Neural cell (in vitro differentiated cells): ENCODE results near the gene CRTC1. TPM values are rescaled to one million over a fixed set of nuclear protein-coding genes. Genes with fewer than 3 reads are reported as not detected.

Source experiments
- H2AFZ ChIP-seq: fragments of 200-600, 300-800 bp; sonication (generic), shearing (Covaris generic); 2 replicates; pipeline ENCODE4 v1.6.0; 2014; ENCODE audit warnings: low read depth, mild to moderate bottlenecking, antibody characterized with exemption, low read length, moderate library complexity
- H3F3A ChIP-seq: fragments of 200-600 bp; shearing (Covaris generic); 2 replicates; pipeline ENCODE4 v1.6.1; 2016; ENCODE audit warnings: mild to moderate bottlenecking, moderate library complexity, mixed read lengths, antibody characterized with exemption, low read length; ENCODE audit not compliant: insufficient read depth, poor library complexity, severe bottlenecking
- H3K27ac ChIP-seq: fragments of 200-600, 300-800 bp; sonication (generic), shearing (Covaris generic); 2 replicates; pipeline ENCODE4 v1.5.1; 2014; ENCODE audit warnings: mild to moderate bottlenecking, low read length, moderate library complexity
- H3K27me3 ChIP-seq: fragments of 300-800, 200-600 bp; sonication (generic), shearing (Covaris generic); 2 replicates; pipeline ENCODE4 v1.6.0; 2014; ENCODE audit warnings: mild to moderate bottlenecking, low read depth, low read length, moderate library complexity; ENCODE audit not compliant: insufficient read depth
- H3K36me3 ChIP-seq: fragments of 300-800, 200-600 bp; sonication (generic), shearing (Covaris generic); 2 replicates; pipeline ENCODE4 v1.5.1; 2014; ENCODE audit warnings: mild to moderate bottlenecking, antibody characterized with exemption, low read length, moderate library complexity; ENCODE audit not compliant: insufficient read depth
- H3K4me2 ChIP-seq: fragments of 300-800, 200-600 bp; sonication (generic), shearing (Covaris generic); 2 replicates; pipeline ENCODE4 v1.6.0; 2014; ENCODE audit warnings: mild to moderate bottlenecking, low read length
- H3K4me3 ChIP-seq: fragments of 300-800, 200-600 bp; sonication (generic), shearing (Covaris generic); 2 replicates; pipeline ENCODE4 v1.5.1; 2014; ENCODE audit warnings: mild to moderate bottlenecking, low read length, moderate library complexity
- H3K79me2 ChIP-seq: fragments of 200-600 bp; shearing (Covaris generic); replicated peaks from 2 replicates; pipeline ENCODE4 v1.6.0; 2014; ENCODE audit warnings: mild to moderate bottlenecking, low read length, moderate library complexity; ENCODE audit not compliant: insufficient read depth
- H3K9ac ChIP-seq: fragments of 300-800, 200-600 bp; sonication (generic), shearing (Covaris generic); 2 replicates; pipeline ENCODE4 v1.6.1; 2016; ENCODE audit warnings: mild to moderate bottlenecking, low read length, mixed read lengths
- H3K9me2 ChIP-seq: fragments of 200-600 bp; shearing (Covaris generic); 2 replicates; pipeline ENCODE4 v1.6.1; 2016; ENCODE audit warnings: mild to moderate bottlenecking, low read length, mixed read lengths; ENCODE audit not compliant: insufficient read depth
- H3K9me3 ChIP-seq: fragments of 200-600, 300-800 bp; sonication (generic), shearing (Covaris generic); 2 replicates; pipeline ENCODE4 v1.6.1; 2016; ENCODE audit warnings: mild to moderate bottlenecking, mixed run types, low read length, moderate library complexity, mixed read lengths
- H4K20me1 ChIP-seq: fragments of 200-600 bp; shearing (Covaris generic); 2 replicates; pipeline ENCODE4 v1.6.1; 2016; ENCODE audit warnings: mild to moderate bottlenecking, mixed run types; ENCODE audit not compliant: insufficient read depth
- EP300 ChIP-seq: fragments of 450-650 bp; conservative IDR thresholded peaks from 2 replicates; pipeline ENCODE4 v1.6.1; 2014; ENCODE audit warnings: antibody characterized with exemption, mild to moderate bottlenecking, moderate library complexity; ENCODE audit not compliant: poor library complexity, severe bottlenecking
- EZH2 ChIP-seq: fragments of 200-600, 300-800 bp; shearing (Covaris generic), sonication (generic); IDR thresholded peaks from 2 replicates; pipeline ENCODE4 v1.6.1; 2014; ENCODE audit warnings: antibody characterized with exemption, low read length, borderline replicate concordance, mild to moderate bottlenecking; ENCODE audit not compliant: insufficient read depth, poor library complexity, severe bottlenecking
- MXI1 ChIP-seq: fragments of 450-650 bp; conservative IDR thresholded peaks from 2 replicates; pipeline ENCODE4 v1.6.1; 2014; ENCODE audit warnings: antibody characterized with exemption, mild to moderate bottlenecking; ENCODE audit not compliant: poor library complexity, severe bottlenecking
- POLR2AphosphoS5 ChIP-seq: IDR thresholded peaks from 2 replicates; pipeline ENCODE4 v1.6.1; 2012
- RAD21 ChIP-seq: fragments of 450-650 bp; conservative IDR thresholded peaks from 2 replicates; pipeline ENCODE4 v1.6.1; 2014; ENCODE audit warnings: antibody characterized with exemption, mild to moderate bottlenecking, moderate library complexity
- SMC3 ChIP-seq: fragments of 450-650 bp; conservative IDR thresholded peaks from 2 replicates; pipeline ENCODE4 v1.6.1; 2014; ENCODE audit warnings: antibody characterized with exemption, mild to moderate bottlenecking, moderate library complexity; ENCODE audit not compliant: poor library complexity
- TAF1 ChIP-seq: IDR thresholded peaks from 2 replicates; pipeline ENCODE4 v1.6.1; 2012; ENCODE audit warnings: low read depth
- polyA plus RNA-seq: library from polyadenylated mRNA; depleted of rRNA; stranded (reverse); fragments of >200 nt; gene quantifications from 2 replicates; pipeline ENCODE4 v1.2.3, GENCODE V29; 2014
- TF ChIP-seq, protein P1 (sequence below): IDR thresholded peaks from 2 replicates; pipeline ENCODE4 v1.6.1; 2012; ENCODE audit warnings: borderline replicate concordance
- TF ChIP-seq, protein P2 (sequence below): fragments of 450-650 bp; IDR thresholded peaks from 2 replicates; pipeline ENCODE4 v1.5.1; 2014; ENCODE audit warnings: antibody characterized with exemption, mild to moderate bottlenecking, moderate library complexity; ENCODE audit not compliant: poor library complexity, severe bottlenecking

CRTC1 gene
- polyA plus RNA-seq, 1 donor from 2014 or later: 10.4 TPM

DNA sequence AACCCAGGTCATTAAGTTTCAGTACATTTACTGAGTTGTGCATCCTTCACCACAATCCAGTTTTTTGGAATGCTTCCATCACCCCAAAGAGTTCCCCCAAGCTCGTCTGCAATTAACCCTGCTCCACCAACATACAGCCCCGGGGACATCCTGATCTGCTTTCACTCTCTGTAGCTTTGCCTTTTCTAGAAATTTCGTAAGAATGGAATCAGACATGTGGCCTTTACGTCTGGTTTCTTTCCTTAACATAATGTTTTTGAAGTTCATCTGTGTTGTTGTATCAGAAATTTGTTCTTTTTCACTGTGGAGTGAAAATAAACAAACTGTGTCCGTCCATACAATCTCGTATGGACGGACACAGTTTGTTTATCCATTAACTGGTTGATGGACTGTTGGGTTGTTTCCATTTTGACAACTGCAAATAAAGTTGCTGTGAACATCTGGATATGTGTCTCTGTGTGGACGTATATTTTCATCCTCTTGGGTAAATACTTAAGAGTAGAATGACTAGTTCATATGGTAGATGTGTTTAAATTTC lies 43.7 kb upstream of the CRTC1 start:
- peaks cover 4% of the 10 kb centered on the region for H3K79me2 ChIP-seq
- H3K9ac ChIP-seq: no peak overlapping the region
- H3K27ac ChIP-seq: no peak overlapping the region

DNA sequence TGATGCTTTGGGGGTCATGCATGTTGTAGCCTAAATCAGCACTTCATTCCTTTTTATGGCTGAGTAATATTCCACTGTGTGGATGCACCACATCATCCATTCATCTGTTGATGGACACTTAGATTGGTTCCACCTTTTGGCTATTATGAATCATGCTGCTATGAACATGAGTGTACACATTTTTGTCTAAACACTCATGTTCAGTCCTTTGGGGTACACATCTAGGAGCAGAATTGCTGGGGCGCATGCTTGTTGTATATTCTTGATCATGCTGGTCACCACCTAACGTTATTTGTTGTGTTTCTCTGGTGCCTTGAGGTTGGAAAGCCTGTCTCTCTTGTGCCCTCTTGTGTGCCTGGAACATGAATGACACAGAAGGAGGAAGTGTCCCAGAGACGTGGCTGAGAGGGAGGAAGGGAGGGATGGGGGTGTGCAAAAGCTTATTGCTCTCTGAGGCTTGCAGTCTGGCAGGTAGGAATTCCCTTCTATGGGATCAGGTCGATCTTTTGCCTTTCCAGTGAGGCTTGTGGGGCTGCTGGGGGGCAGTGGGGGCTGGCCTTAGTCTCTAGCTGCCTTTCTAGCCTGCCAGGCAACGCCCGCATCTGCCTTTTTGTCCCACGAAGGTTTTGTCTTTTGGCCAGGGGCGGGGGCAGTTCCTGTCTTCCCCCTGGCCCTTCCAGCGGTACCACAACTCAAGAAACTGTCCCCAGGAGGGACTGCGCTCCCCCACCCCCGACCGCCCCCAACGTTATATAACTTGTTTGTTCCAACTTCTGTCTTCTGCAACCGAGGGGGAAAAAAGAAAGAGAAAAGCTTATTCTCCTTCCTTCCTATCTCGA lies 39.1 kb upstream of the CRTC1 start:
- TF ChIP-seq, protein P1, sequence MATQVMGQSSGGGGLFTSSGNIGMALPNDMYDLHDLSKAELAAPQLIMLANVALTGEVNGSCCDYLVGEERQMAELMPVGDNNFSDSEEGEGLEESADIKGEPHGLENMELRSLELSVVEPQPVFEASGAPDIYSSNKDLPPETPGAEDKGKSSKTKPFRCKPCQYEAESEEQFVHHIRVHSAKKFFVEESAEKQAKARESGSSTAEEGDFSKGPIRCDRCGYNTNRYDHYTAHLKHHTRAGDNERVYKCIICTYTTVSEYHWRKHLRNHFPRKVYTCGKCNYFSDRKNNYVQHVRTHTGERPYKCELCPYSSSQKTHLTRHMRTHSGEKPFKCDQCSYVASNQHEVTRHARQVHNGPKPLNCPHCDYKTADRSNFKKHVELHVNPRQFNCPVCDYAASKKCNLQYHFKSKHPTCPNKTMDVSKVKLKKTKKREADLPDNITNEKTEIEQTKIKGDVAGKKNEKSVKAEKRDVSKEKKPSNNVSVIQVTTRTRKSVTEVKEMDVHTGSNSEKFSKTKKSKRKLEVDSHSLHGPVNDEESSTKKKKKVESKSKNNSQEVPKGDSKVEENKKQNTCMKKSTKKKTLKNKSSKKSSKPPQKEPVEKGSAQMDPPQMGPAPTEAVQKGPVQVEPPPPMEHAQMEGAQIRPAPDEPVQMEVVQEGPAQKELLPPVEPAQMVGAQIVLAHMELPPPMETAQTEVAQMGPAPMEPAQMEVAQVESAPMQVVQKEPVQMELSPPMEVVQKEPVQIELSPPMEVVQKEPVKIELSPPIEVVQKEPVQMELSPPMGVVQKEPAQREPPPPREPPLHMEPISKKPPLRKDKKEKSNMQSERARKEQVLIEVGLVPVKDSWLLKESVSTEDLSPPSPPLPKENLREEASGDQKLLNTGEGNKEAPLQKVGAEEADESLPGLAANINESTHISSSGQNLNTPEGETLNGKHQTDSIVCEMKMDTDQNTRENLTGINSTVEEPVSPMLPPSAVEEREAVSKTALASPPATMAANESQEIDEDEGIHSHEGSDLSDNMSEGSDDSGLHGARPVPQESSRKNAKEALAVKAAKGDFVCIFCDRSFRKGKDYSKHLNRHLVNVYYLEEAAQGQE: no peak
- TF ChIP-seq SMC3: no peak
- TF ChIP-seq TAF1: no peak
- TF ChIP-seq POLR2AphosphoS5: no peak
- TF ChIP-seq EZH2: no peak
- TF ChIP-seq RAD21: no peak
- TF ChIP-seq MXI1: no peak
- no peak for TF ChIP-seq EP300
- TF ChIP-seq, protein P2, sequence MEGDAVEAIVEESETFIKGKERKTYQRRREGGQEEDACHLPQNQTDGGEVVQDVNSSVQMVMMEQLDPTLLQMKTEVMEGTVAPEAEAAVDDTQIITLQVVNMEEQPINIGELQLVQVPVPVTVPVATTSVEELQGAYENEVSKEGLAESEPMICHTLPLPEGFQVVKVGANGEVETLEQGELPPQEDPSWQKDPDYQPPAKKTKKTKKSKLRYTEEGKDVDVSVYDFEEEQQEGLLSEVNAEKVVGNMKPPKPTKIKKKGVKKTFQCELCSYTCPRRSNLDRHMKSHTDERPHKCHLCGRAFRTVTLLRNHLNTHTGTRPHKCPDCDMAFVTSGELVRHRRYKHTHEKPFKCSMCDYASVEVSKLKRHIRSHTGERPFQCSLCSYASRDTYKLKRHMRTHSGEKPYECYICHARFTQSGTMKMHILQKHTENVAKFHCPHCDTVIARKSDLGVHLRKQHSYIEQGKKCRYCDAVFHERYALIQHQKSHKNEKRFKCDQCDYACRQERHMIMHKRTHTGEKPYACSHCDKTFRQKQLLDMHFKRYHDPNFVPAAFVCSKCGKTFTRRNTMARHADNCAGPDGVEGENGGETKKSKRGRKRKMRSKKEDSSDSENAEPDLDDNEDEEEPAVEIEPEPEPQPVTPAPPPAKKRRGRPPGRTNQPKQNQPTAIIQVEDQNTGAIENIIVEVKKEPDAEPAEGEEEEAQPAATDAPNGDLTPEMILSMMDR: no peak
- Histone ChIP-seq H3K4me3 (no peak overlapping the region), H3F3A (no peaks in the 10 kb centered on the region), H2AFZ (no peak overlapping the region), H3K9me3 (no peaks in the 10 kb centered on the region), H3K36me3 (no peaks in the 10 kb centered on the region), H4K20me1 (no peaks in the 10 kb centered on the region), H3K27me3 (no peaks in the 10 kb centered on the region), H3K27ac (no peak overlapping the region), H3K9ac (no peak overlapping the region), H3K79me2 (peaks cover 4% of the 10 kb centered on the region), H3K4me2 (no peak overlapping the region), H3K9me2 (no peaks in the 10 kb centered on the region)

More for the DNA sequence above, 43.7 kb upstream of the CRTC1 start:
- Histone ChIP-seq H3K36me3 (no peaks in the 10 kb centered on the region), H4K20me1 (no peaks in the 10 kb centered on the region), H3F3A (no peaks in the 10 kb centered on the region), H2AFZ (no peak overlapping the region), H3K4me2 (no peak overlapping the region), H3K9me3 (no peaks in the 10 kb centered on the region), H3K4me3 (no peak overlapping the region), H3K27me3 (no peaks in the 10 kb centered on the region), H3K9me2 (no peaks in the 10 kb centered on the region)
- TF ChIP-seq EP300 (no peak), MXI1 (no peak), EZH2 (no peak), SMC3 (no peak), POLR2AphosphoS5 (no peak), TAF1 (no peak), RAD21 (no peak)
- TF ChIP-seq, protein P2: no peak
